HL-60 (cell line): ENCODE results near the gene PTGES2.

ENCODE experiments used
- CTCF ChIP-seq: IDR thresholded peaks from one replicate; pipeline ENCODE4 v1.5.1; 2011; ENCODE audit warnings: low read length, control low read depth, inconsistent platforms; ENCODE audit not compliant: insufficient read depth
- GABPA ChIP-seq: IDR thresholded peaks from 2 replicates; pipeline ENCODE4 v1.6.1; 2012; ENCODE audit warnings: low read depth
- POLR2AphosphoS5 ChIP-seq: IDR thresholded peaks from 2 replicates; pipeline ENCODE4 v1.6.1; 2012; ENCODE audit warnings: low read depth
- REST ChIP-seq: IDR thresholded peaks from 2 replicates; pipeline ENCODE4 v1.6.1; 2012; ENCODE audit warnings: low read depth; ENCODE audit not compliant: insufficient replicate concordance
- SPI1 ChIP-seq: IDR thresholded peaks from 2 replicates; pipeline ENCODE4 v1.6.1; 2012; ENCODE audit warnings: low read depth, mild to moderate bottlenecking, borderline replicate concordance

GRCh38 chr9:128163027-128163515, 35.5 kb upstream of the PTGES2 start:
- no peak for TF ChIP-seq CTCF
- TF ChIP-seq POLR2AphosphoS5 = no peak
- TF ChIP-seq REST = no peak
- no peak for TF ChIP-seq GABPA
- no peak for TF ChIP-seq SPI1
